K562 (cell line): ENCODE data around the gene GDF15. TPM values are rescaled to one million over a fixed set of nuclear protein-coding genes. Genes with fewer than 3 reads are reported as not detected.
"Not testable (repeated sequence)": the region's sequence is repeated elsewhere in the genome, so short reads cannot be mapped to it uniquely, and the experiment has no call there.

ENCODE experiments used
- ATAC-seq: fragments of 200-7000 bp; cut with Tn5 transposase; 3 replicates; pipeline ENCODE4 v1.9.1; 2020; ENCODE audit warnings: moderate library complexity
- BruUV-seq: library from RNA; stranded (reverse); fragments of 400-500 nt; replicated peaks from 2 replicates; lab custom pipeline; 2021; lab: Mats Ljungman, UMichigan
- CTCF ChIA-PET: fragments of 300-600 bp; formaldehyde crosslinking; extraction: SDS; loops from one replicate; lab custom pipeline; 2021; ENCODE audit warnings: low intra/inter-chr PET ratio; lab: Yijun Ruan, JAX
- POLR2A ChIA-PET: fragments of 300-600, 350-650 bp; sonication (Branson Sonifier 250); formaldehyde crosslinking; extraction: SDS; loops from one replicate; lab custom pipeline; 2021; ENCODE audit warnings: antibody characterized with exemption, inconsistent platforms; lab: Yijun Ruan, JAX
- DNase-seq, 4 experiments: peaks; one replicate each; pipeline versions ENCODE4 v3.0.0 to v3.0.0-alpha.2; 2011 to 2018; ENCODE audit warnings: low spot score in 3 of 4, mixed read lengths in 3 of 4; ENCODE audit errors: extremely low read depth in 1 of 4
- FAIRE-seq: peaks from 2 replicates; lab custom pipeline; 2011; peaks lifted over from hg19 to GRCh38; lab: Jason Lieb, UNC
- H2AFZ ChIP-seq: 2 replicates; pipeline ENCODE4 v1.6.0; 2011; ENCODE audit warnings: low read depth, low read length, control low read depth, inconsistent platforms
- H3K27ac ChIP-seq: fragments of 200-600 bp; 3 replicates; pipeline ENCODE4 v1.8.0; 2011; ENCODE audit warnings: low read depth, mild to moderate bottlenecking, control low read depth, inconsistent platforms, low read length, moderate library complexity, mixed read lengths; ENCODE audit errors: extremely low read depth
- H3K27me3 ChIP-seq, 2 experiments: fragments of 300-600 bp in 1 of 2; 2 replicates in 1 of 2; 3 replicates in 1 of 2; pipeline versions ENCODE4 v1.6.0 to v1.8.0; 2011; ENCODE audit warnings: inconsistent platforms in 2 of 2, low read length in 2 of 2, mild to moderate bottlenecking in 1 of 2, mixed read lengths in 1 of 2, moderate library complexity in 1 of 2; ENCODE audit not compliant: control insufficient read depth in 2 of 2, insufficient read depth in 2 of 2
- H3K36me3 ChIP-seq: fragments of 300-600 bp; 3 replicates; pipeline ENCODE4 v1.8.0; 2011; ENCODE audit warnings: mild to moderate bottlenecking, low read length, inconsistent platforms; ENCODE audit not compliant: control insufficient read depth, insufficient read depth
- H3K4me1 ChIP-seq, 2 experiments: fragments of 200-600 bp in 1 of 2; replicated peaks in 1 of 2; 2 replicates in 1 of 2; 3 replicates in 1 of 2; pipeline versions ENCODE4 v1.5.1 to v1.8.0; 2011; ENCODE audit warnings: inconsistent platforms in 2 of 2, low read length in 2 of 2, mild to moderate bottlenecking in 1 of 2, mixed read lengths in 1 of 2, moderate library complexity in 1 of 2; ENCODE audit not compliant: control insufficient read depth in 2 of 2, insufficient read depth in 2 of 2
- H3K4me2 ChIP-seq: 2 replicates; pipeline ENCODE4 v1.6.1; 2011; ENCODE audit warnings: low read length, control low read depth, inconsistent platforms, mixed read lengths; ENCODE audit not compliant: insufficient read depth
- H3K4me3 ChIP-seq: fragments of 200-600 bp; sonication (generic), shearing (Covaris generic); 2 replicates; pipeline ENCODE4 v1.5.1; 2016; ENCODE audit warnings: control low read depth, inconsistent platforms
- H3K79me2 ChIP-seq: fragments of 200-600 bp; 3 replicates; pipeline ENCODE4 v1.8.0; 2011; ENCODE audit warnings: low read length, inconsistent platforms; ENCODE audit not compliant: control insufficient read depth, insufficient read depth
- H3K9ac ChIP-seq, 2 experiments: 2 replicates each; pipeline versions ENCODE4 v1.6.0 to v1.6.1; 2011; ENCODE audit warnings: low read depth in 2 of 2, low read length in 2 of 2, control low read depth in 1 of 2, inconsistent platforms in 1 of 2, mild to moderate bottlenecking in 1 of 2, mixed read lengths in 1 of 2; ENCODE audit not compliant: insufficient read depth in 1 of 2
- H3K9me1 ChIP-seq: one replicate; pipeline ENCODE4 v1.6.0; 2011; ENCODE audit warnings: inconsistent platforms, mild to moderate bottlenecking, low read length, moderate library complexity; ENCODE audit not compliant: control insufficient read depth, insufficient read depth
- H3K9me3 ChIP-seq: replicated peaks from 2 replicates; pipeline ENCODE4 v1.5.1; 2011; ENCODE audit warnings: low read depth, low read length, inconsistent platforms; ENCODE audit not compliant: control insufficient read depth, insufficient read depth
- H4K20me1 ChIP-seq: replicated peaks from 2 replicates; pipeline ENCODE4 v1.6.1; 2011; ENCODE audit warnings: low read length, inconsistent platforms, mixed read lengths; ENCODE audit not compliant: control insufficient read depth, insufficient read depth
- ETV6 ChIP-seq, 3 experiments: fragments of 150-350 bp in 1 of 3; sonication (generic) in 1 of 3; formaldehyde crosslinking in 1 of 3; IDR thresholded peaks; 2 replicates each; pipeline versions ENCODE4 v1.6.1 to v1.8.0; 2014 to 2022; ENCODE audit warnings: borderline replicate concordance in 2 of 3, low read depth in 2 of 3, antibody characterized with exemption in 1 of 3, low read length in 1 of 3, mild to moderate bottlenecking in 1 of 3, missing genetic modification reagents in 1 of 3
- IRF2 ChIP-seq: sonication (generic); formaldehyde crosslinking; IDR thresholded peaks from 2 replicates; pipeline ENCODE4 v1.8.1; 2022; ENCODE audit warnings: mild to moderate bottlenecking, missing genetic modification reagents
- NR2C1 ChIP-seq, 2 experiments: fragments of 450-650 bp; IDR thresholded peaks; 2 replicates each; pipeline ENCODE4 v1.6.1; 2017; ENCODE audit warnings: mild to moderate bottlenecking in 2 of 2, antibody characterized with exemption in 1 of 2, inconsistent platforms in 1 of 2, missing compliant biosample characterization in 1 of 2, missing genetic modification characterization in 1 of 2
- RBM14 ChIP-seq: fragments of 200-400 bp; formaldehyde crosslinking; IDR thresholded peaks from 2 replicates; pipeline ENCODE4 v1.6.1; 2018; ENCODE audit warnings: low read depth, mild to moderate bottlenecking, low read length, moderate library complexity, borderline replicate concordance; ENCODE audit not compliant: insufficient read depth
- SPI1 ChIP-seq: IDR thresholded peaks from 2 replicates; pipeline ENCODE4 v1.6.1; 2011; ENCODE audit warnings: low read depth, low read length, control low read depth, borderline replicate concordance
- ZFX ChIP-seq: sonication (generic); formaldehyde crosslinking; IDR thresholded peaks from 2 replicates; pipeline ENCODE4 v1.8.0; 2022; ENCODE audit warnings: mild to moderate bottlenecking, missing genetic modification reagents, moderate library complexity
- ZSCAN32 ChIP-seq: fragments of 450-650 bp; formaldehyde crosslinking; IDR thresholded peaks from 2 replicates; pipeline ENCODE4 v1.4.0; 2020; ENCODE audit warnings: mild to moderate bottlenecking, moderate library complexity
- WGBS: fragments of 100-300 bp; shearing (Covaris generic); methylation state at CpG from one replicate; pipeline ENCODE4 v1.1.6; 2016; ENCODE audit warnings: low coverage, mixed read lengths; ENCODE audit not compliant: insufficient coverage; ENCODE audit errors: missing lambda C conversion rate; 5-methylcytosine and 5-hydroxymethylcytosine counted together
- in situ Hi-C: fragments of 300-500 bp; cut with MboI; formaldehyde crosslinking; loops from 4 replicates; pipeline ENCODE4 v1.15.0; 2018; ENCODE audit warnings: inconsistent platforms, mixed read lengths
- intact Hi-C: fragments of 100-400 bp; cut with micrococcal nuclease; formaldehyde crosslinking; loops from 2 replicates; pipeline ENCODE4 v1.14.2; 2022
- polyA plus RNA-seq, 8 experiments: library from polyadenylated mRNA; depleted of rRNA in 4 of 8; stranded (reverse) in 5 of 8; unstranded in 3 of 8; fragments of >200 nt; fragmentation: Nextera tagmentation in 2 of 8; fragmentation: Illumina TruSeq in 1 of 8; extraction: Ambion mirVana in 2 of 8; extraction: Trizol in 1 of 8; gene quantifications; 2 replicates each; pipeline versions ENCODE4 v1.2.1 to v1.2.3, GENCODE V29; 2011 to 2014; ENCODE audit warnings: inconsistent platforms in 1 of 8, missing spikeins in 1 of 8
- total RNA-seq, 7 experiments: library from RNA; depleted of rRNA in 6 of 7; stranded (reverse); fragments of >200 nt in 6 of 7; fragmentation: Illumina TruSeq in 2 of 7; extraction: Trizol in 2 of 7; gene quantifications; 2 replicates each; pipeline versions ENCODE4 v1.2.1 to v1.2.3, GENCODE V29; 2011 to 2021; ENCODE audit warnings: low replicate concordance in 1 of 7

Gene GDF15
- total and polyA plus RNA-seq, 9 of the 15 experiments (the other 6 are each of a cell fraction or from before 2014, with no cell fraction given): 2.3 to 82.4 (median 12.5) TPM

DNA sequence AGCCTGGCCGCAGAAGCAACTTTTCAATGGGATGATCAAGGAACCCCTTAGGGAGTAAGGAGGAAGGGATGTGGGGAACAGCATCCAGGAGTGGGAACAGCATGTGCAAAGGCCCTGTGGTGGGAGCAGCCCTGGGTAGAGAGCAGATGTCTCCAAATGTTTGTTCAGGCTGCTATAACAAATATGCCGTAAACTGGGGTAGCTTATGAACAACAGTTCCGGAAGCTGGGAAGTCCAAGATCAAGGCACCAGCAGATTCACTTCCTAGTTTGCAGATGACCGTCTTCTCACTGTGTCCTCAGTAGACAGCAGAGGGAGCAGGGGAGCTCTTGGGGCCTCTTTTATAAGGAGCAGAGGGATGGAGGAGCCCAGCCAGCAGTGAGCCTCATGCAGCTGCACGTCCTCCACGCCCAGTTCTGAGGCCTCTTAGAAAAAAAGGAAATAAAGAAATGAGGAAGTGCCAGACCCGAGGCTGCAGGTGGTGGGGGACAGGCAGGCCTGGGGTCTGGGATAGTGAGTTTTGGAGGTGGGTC, 15.7 kb downstream of the GDF15 start (continued):
- peak in 1 of 2 experiments; percentile 41; a peak in 1 of 4 replicates for TF ChIP-seq ETV6 (IDR thresholded peaks at IDR 0.05; ENCODE audit: borderline replicate concordance in 1 of 2, low read depth in 2 of 2, low read length in 1 of 2)
- no peak for TF ChIP-seq ETV6 (CRISPR knock-in tag; IDR thresholded peaks at IDR 0.05; ENCODE audit: borderline replicate concordance)
- no peak for TF ChIP-seq RBM14
- TF ChIP-seq IRF2: no peak
- peak; percentile 36; the same call in 1 of the 2 replicates for TF ChIP-seq NR2C1 (IDR thresholded peaks at IDR 0.05)
- TF ChIP-seq NR2C1 (tag; IDR thresholded peaks at IDR 0.05): no peak
- no peak for TF ChIP-seq ZSCAN32

DNA sequence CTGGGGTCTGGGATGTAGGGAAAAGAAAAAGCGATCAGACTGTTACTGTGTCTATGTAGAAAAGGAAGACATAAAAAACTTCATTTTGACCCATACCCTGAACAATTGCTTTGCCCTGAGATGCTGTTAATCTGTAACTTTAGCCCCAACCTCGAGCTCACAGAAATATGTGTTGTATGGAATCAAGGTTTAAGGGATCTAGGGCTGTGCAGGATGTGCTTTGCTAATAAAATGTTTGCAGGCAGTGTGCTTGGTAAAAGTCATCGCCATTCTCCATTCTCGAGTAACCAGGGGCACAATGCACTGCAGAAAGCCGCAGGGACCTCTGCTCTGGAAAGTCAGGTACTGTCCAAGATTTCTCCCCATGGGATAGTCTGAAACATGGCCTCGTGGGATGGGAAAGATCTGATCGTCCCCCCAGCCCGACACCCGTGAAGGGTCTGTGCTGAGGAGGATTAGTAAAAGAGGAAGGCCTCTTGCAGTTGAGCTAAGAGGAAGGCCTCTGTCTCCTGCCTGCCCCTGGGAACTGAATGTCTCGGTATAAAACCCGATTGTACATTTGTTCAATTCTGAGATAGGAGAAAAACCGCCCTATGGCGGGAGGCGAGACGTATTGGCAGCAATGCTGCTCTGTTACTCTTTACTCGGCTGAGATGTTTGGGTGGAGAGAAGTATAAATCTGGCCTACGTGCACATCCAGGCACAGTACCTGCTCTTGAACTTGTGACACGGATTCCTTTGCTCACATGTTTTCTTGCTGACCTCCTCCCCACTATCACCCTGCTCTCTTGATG, 16.7 kb downstream of the GDF15 start:
- TF ChIP-seq SPI1 (0 out of 2 replicates have a peak, but pooled peaks have one; percentile 46), ZFX (CRISPR knock-in tag) (peak; percentile 49)
- H3K4me2 ChIP-seq, FAIRE-seq, H3K36me3 ChIP-seq, H3K79me2 ChIP-seq, BruUV-seq, H3K9me3 ChIP-seq, H3K9ac ChIP-seq, H3K4me3 ChIP-seq, intact Hi-C loops, ATAC-seq, H3K27me3 ChIP-seq, H3K9me1 ChIP-seq, DNase-seq, H4K20me1 ChIP-seq: not testable (repeated sequence)
- Histone ChIP-seq H3K27ac (peak overlapping the region; percentile 52; the same call in 1 of the 3 replicates), H2AFZ (peak overlapping the region; percentile 47), H3K4me1 (peaks cover 4 to 13% of the 10 kb centered on the region in 2 experiments)
- CTCF ChIA-PET: interaction anchor here (0.5 to 1.0 kb wide), 2 partner anchors 15 to 31 kb away, joined by 3 read pairs; no protein-coding TSS in a partner anchor
- in situ Hi-C loops: loop anchor here (5.0 kb wide), 1 partner anchor 190 kb away; no protein-coding TSS in a partner anchor
- POLR2A ChIA-PET: interaction anchor here (0.7 to 4.1 kb wide), 4 partner anchors 11 to 941 kb away, joined by 4 to 80 read pairs (median 10); partner anchors contain the start of genes GDF15 and JUND
- WGBS: 51% methylated on average over 18 of the region's 18 CpGs
